GM21447 (cell line): ENCODE data around the gene CD19.
"Not testable (repeated sequence)": the region's sequence is repeated elsewhere in the genome, so short reads cannot be mapped to it uniquely, and the experiment has no call there.

ENCODE experiments used
- ATAC-seq: cut with Tn5 transposase; IDR thresholded peaks from one replicate; pipeline ENCODE4 v1.9.1; 2021; ENCODE audit not compliant: unreplicated experiment

Gene CD19

DNA sequence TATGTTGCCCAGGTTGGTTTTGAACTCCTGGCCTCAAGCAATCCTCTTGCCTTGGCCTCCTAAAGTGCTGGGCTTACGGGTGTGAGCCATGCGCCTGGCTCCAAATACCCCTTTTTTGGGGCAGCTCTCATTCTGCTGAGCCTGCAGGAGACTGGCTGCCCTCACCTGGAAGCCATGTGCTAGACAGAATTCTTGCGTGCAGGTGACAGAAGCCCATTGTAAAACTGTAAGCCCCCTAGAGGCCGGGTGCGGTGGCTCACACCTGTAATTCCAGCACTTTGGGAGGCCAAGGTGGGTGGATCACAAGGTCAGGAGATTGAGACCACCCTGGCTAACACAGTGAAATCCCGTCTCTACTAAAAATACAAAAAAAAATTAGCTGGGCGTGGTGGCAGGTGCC is 48.6 kb downstream of the CD19 start:
- not testable (repeated sequence) for ATAC-seq

- no peak for ATAC-seq
These were observed 49.2 kb downstream of the CD19 start for GRCh38 chr16:28980929-28981328.

DNA sequence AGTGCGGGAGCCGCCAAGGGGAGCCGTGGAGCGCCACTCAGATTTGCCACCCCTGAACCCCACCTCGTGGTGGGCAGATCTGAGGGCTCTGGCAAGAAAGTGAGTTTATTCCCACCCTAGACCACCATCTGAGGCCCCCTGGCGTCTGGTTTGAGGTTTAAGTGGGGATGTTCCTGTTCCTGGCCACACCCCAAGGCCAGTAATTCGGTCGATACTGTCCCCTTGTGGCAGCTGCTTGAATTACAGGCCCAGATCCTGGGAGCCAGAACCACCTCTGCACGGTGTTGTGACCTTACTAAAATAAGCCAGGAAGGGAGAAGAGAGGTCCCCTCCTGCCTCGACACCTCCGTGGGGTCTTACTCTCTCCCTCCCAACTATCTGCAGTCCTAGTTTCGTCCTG is 49.7 kb downstream of the CD19 start:
- no peak for ATAC-seq

DNA sequence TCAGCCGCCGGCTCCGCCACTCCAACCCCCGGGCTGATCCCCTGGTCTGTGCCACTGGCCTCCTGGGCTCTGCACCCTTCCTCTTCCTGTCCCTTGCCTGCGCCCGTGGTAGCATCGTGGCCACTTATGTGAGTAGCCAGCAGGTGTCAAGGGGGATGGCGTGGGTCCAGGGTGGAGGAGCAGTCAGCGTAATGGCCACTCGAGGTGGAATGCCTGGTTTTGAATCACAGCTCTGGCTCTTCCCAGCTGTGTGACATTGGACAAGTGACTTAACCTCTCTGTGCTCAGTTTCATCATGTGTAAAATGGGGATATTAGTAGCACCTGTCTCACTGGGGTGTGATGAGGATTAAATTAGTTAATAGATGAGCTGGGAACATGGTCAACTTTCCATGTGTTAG is 50.6 kb downstream of the CD19 start:
- no peak for ATAC-seq

- ATAC-seq = no peak
These were observed 51.2 kb downstream of the CD19 start for GRCh38 chr16:28982949-28983348.

GRCh38 chr16:28983644-28984043 is 51.9 kb downstream of the CD19 start:
- no peak for ATAC-seq

DNA sequence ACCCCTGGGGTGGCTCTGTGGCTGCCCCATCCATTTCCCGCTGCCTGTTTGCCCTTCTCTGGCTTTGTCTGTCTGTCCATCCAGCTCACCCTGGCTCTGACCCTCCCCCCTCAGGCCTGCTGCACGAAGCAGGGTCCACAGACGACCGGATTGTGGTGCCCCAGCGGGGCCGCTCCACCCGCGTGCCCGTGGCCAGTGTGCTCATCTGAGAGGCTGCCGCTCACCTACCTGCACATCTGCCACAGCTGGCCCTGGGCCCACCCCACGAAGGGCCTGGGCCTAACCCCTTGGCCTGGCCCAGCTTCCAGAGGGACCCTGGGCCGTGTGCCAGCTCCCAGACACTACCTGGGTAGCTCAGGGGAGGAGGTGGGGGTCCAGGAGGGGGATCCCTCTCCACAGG is 52.3 kb downstream of the CD19 start:
- no peak for ATAC-seq

GRCh38 chr16:28984619-28985135 is 52.9 kb downstream of the CD19 start, which contains the start of gene LAT:
Gene LAT, plus strand, starts transcription at chr16:28985052. Its CDS starts 366 bp downstream, at chr16:28985418.
- no peak for ATAC-seq

- no peak for ATAC-seq
These were observed 53.7 kb downstream of the CD19 start for GRCh38 chr16:28985211-28986041.

DNA sequence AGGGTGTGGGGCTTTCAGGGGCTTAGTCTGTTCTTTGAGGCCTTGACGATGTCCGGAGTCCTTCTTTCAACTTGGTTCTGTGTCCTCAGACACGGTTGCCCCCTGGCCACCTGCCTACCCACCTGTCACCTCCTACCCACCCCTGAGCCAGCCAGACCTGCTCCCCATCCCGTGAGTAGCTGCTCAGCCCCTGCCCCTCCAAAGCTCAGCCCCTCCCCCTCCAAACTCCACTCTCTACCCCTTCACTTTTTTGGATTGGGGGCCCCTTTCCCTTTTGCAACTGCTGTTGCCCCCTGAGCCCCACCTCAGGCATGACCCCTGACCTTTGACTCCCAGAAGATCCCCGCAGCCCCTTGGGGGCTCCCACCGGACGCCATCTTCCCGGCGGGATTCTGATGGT is 54.3 kb downstream of the CD19 start:
- no peak for ATAC-seq

DNA sequence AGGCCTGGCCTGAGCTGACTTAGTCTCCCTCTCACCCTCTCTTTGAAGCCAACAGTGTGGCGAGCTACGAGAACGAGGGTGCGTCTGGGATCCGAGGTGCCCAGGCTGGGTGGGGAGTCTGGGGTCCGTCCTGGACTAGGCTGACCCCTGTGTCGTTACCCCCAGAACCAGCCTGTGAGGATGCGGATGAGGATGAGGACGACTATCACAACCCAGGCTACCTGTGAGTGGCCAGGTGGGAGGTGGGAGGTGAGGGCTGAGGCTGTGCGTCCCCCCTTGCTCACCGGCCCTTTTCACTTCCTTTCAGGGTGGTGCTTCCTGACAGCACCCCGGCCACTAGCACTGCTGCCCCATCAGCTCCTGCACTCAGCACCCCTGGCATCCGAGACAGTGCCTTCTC is 54.7 kb downstream of the CD19 start:
- ATAC-seq = no peak

- no peak for ATAC-seq
These were observed 55.5 kb downstream of the CD19 start for GRCh38 chr16:28987170-28987853.
